ENCODE measurements around the gene ADAM23. TPM values are rescaled to one million over a fixed set of nuclear protein-coding genes. Genes with fewer than 3 reads are reported as not detected.

The ADAM23 gene
- total and polyA plus RNA-seq, 2 of the 13 experiments (the other 11 are each of a cell fraction or from before 2014, with no cell fraction given), result 0.04 TPM; not detected in 1

GRCh38 chr2:206573793-206574192 lies 130.5 kb downstream of the ADAM23 start:
- no peak overlapping the region for H3K4me2 ChIP-seq (ENCODE audit: low read depth, low read length)
- H3K9ac ChIP-seq (ENCODE audit: insufficient read depth, low read depth, low read length), result no peak overlapping the region
- H3K4me1 ChIP-seq (ENCODE audit: insufficient read depth, low read length), result no peaks in the 10 kb centered on the region
- H3K4me3 ChIP-seq (replicated peaks in 1 of 3; ENCODE audit: insufficient read depth in 1 of 3, low read depth in 2 of 3, low read length in 3 of 3), result no peak overlapping the region
- in situ Hi-C loops (cut with HindIII; ENCODE audit: extremely low pct_ligation_motif_present, low pct_unique_long_range_greater_than_20kb), result no loop called here
- intact Hi-C loops (cut with micrococcal nuclease; ENCODE audit: unreplicated experiment), result no loop called here
- H3K36me3 ChIP-seq (replicated peaks in 1 of 2; ENCODE audit: control insufficient read depth in 1 of 2, insufficient read depth in 2 of 2, low read length in 2 of 2), result no peaks in the 10 kb centered on the region
- ChIA-PET POLR2A (no interaction called here), CTCF (ENCODE audit: low intra/inter-chr PET ratio, low total read pairs) (no interaction called here)
- no peaks in the 10 kb centered on the region for H4K20me1 ChIP-seq (ENCODE audit: insufficient read depth, low read length)
- FAIRE-seq (no peak), ATAC-seq (no peak), DNase-seq (ENCODE audit: low spot score) (no peak)
- WGBS (ENCODE audit: low lambda C conversion rate), result 9% methylated on average over 6 of the region's 6 CpGs
- no peak overlapping the region for H2AFZ ChIP-seq (ENCODE audit: low read length)
- H3K27ac ChIP-seq (ENCODE audit: extremely low read length, insufficient read depth, low read length), result no peak overlapping the region
- H3K9me3 ChIP-seq (ENCODE audit: low read length), result no peaks in the 10 kb centered on the region
- TF ChIP-seq ELF3 (CRISPR knock-in tag; IDR thresholded peaks at IDR 0.05) (no peak), ZNF691 (CRISPR knock-in tag; IDR thresholded peaks at IDR 0.05; ENCODE audit: borderline replicate concordance, low read depth) (no peak), RAD21 (CRISPR knock-in tag; IDR thresholded peaks at IDR 0.05) (no peak), ZBTB40 (IDR thresholded peaks at IDR 0.05) (peak; percentile 90), ZBTB40 (CRISPR knock-in tag; IDR thresholded peaks at IDR 0.05) (no peak), ELK4 (CRISPR knock-in tag; IDR thresholded peaks at IDR 0.05; ENCODE audit: borderline replicate concordance) (no peak), CREB1 (IDR thresholded peaks at IDR 0.05) (peak; percentile 48; the same call in 1 of the 2 replicates), CREB1 (CRISPR knock-in tag; IDR thresholded peaks at IDR 0.05) (no peak), HIC2 (CRISPR knock-in tag; IDR thresholded peaks at IDR 0.05; ENCODE audit: low read depth) (no peak)
- H3K27me3 ChIP-seq (ENCODE audit: control insufficient read depth in 1 of 2, insufficient read depth in 2 of 2, low read length in 2 of 2), result no peaks in the 10 kb centered on the region
- H3K79me2 ChIP-seq (ENCODE audit: insufficient read depth, low read length), result no peaks in the 10 kb centered on the region
- no TSS peak for BruUV-seq (replicated peaks)

Measured in HepG2 (cell line).